ENCODE results near the gene ERI2. TPM values are rescaled to one million over a fixed set of nuclear protein-coding genes. Genes with fewer than 3 reads are reported as not detected.

Gene ERI2
- total and polyA plus RNA-seq, 2 of the 13 experiments (the other 11 are each of a cell fraction or from before 2014, with no cell fraction given): 17.4 to 41.3 TPM

DNA sequence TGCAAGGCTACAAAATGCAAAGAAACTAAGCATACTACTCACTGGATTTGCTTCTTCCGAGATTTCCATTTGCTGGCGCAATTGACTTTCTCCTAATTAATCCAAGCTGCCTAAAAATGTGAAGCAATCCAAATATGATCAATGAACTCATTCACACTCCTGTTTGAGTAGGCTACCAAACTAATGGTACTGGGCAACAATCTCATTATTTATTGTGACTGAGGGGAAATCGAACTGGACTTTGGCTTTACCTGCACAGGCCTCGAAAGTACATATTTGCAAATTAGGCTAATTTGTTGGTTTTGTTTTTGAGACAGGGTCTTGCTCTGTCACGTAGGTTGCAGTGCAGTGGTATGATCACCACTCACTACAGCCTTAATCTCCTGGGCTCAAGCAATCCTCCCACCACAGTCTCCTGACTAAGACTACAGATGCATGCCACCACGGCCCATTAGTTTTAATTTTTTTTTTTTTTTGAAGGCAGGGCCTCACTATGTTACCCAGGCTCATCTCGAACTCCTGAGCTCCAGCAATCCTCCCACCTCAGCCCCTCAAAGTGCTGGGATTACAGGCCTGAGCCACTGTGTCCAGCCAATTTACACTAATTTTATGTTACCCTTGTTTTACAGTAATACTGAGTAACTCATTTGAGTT, 2.6 kb downstream of the ERI2 start (continued):
- TF ChIP-seq SAP130 (CRISPR knock-in tag; IDR thresholded peaks at IDR 0.05; ENCODE audit: low read depth) (peak; percentile 69), KDM6A (CRISPR knock-in tag; IDR thresholded peaks at IDR 0.05; ENCODE audit: low read depth) (peak; percentile 84), PCBP2 (optimal IDR thresholded peaks at IDR 0.05; ENCODE audit: low read depth, low read length, poor library complexity, severe bottlenecking) (no peak), ZBTB42 (CRISPR knock-in tag; IDR thresholded peaks at IDR 0.05) (peak; percentile 79), ZNF33A (CRISPR knock-in tag; IDR thresholded peaks at IDR 0.05; ENCODE audit: borderline replicate concordance) (no peak), RORA (CRISPR knock-in tag; IDR thresholded peaks at IDR 0.05) (peak; percentile 56; the same call in 1 of the 2 replicates), KAT2B (IDR thresholded peaks at IDR 0.05; ENCODE audit: borderline replicate concordance, low read depth, low read length) (no peak), MTA3 (CRISPR knock-in tag; IDR thresholded peaks at IDR 0.05) (no peak), NFE2L1 (CRISPR knock-in tag; IDR thresholded peaks at IDR 0.05; ENCODE audit: borderline replicate concordance) (no peak), ZNF143 (CRISPR knock-in tag; IDR thresholded peaks at IDR 0.05) (0 out of 2 replicates have a peak, but pooled peaks have one; percentile 23), ZFY (CRISPR knock-in tag; IDR thresholded peaks at IDR 0.05) (peak; percentile 65; the same call in 1 of the 2 replicates), ZNF660 (CRISPR knock-in tag; IDR thresholded peaks at IDR 0.05; ENCODE audit: borderline replicate concordance, low read depth) (no peak), ZNF557 (CRISPR knock-in tag; IDR thresholded peaks at IDR 0.05) (0 out of 2 replicates have a peak, but pooled peaks have one; percentile 41), HOXA7 (CRISPR knock-in tag; IDR thresholded peaks at IDR 0.05) (no peak)
- TF ChIP-seq, protein P1, sequence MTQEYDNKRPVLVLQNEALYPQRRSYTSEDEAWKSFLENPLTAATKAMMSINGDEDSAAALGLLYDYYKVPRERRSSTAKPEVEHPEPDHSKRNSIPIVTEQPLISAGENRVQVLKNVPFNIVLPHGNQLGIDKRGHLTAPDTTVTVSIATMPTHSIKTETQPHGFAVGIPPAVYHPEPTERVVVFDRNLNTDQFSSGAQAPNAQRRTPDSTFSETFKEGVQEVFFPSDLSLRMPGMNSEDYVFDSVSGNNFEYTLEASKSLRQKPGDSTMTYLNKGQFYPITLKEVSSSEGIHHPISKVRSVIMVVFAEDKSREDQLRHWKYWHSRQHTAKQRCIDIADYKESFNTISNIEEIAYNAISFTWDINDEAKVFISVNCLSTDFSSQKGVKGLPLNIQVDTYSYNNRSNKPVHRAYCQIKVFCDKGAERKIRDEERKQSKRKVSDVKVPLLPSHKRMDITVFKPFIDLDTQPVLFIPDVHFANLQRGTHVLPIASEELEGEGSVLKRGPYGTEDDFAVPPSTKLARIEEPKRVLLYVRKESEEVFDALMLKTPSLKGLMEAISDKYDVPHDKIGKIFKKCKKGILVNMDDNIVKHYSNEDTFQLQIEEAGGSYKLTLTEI (CRISPR knock-in tag; conservative IDR thresholded peaks at IDR 0.05): no peak
- TF ChIP-seq, protein P2, sequence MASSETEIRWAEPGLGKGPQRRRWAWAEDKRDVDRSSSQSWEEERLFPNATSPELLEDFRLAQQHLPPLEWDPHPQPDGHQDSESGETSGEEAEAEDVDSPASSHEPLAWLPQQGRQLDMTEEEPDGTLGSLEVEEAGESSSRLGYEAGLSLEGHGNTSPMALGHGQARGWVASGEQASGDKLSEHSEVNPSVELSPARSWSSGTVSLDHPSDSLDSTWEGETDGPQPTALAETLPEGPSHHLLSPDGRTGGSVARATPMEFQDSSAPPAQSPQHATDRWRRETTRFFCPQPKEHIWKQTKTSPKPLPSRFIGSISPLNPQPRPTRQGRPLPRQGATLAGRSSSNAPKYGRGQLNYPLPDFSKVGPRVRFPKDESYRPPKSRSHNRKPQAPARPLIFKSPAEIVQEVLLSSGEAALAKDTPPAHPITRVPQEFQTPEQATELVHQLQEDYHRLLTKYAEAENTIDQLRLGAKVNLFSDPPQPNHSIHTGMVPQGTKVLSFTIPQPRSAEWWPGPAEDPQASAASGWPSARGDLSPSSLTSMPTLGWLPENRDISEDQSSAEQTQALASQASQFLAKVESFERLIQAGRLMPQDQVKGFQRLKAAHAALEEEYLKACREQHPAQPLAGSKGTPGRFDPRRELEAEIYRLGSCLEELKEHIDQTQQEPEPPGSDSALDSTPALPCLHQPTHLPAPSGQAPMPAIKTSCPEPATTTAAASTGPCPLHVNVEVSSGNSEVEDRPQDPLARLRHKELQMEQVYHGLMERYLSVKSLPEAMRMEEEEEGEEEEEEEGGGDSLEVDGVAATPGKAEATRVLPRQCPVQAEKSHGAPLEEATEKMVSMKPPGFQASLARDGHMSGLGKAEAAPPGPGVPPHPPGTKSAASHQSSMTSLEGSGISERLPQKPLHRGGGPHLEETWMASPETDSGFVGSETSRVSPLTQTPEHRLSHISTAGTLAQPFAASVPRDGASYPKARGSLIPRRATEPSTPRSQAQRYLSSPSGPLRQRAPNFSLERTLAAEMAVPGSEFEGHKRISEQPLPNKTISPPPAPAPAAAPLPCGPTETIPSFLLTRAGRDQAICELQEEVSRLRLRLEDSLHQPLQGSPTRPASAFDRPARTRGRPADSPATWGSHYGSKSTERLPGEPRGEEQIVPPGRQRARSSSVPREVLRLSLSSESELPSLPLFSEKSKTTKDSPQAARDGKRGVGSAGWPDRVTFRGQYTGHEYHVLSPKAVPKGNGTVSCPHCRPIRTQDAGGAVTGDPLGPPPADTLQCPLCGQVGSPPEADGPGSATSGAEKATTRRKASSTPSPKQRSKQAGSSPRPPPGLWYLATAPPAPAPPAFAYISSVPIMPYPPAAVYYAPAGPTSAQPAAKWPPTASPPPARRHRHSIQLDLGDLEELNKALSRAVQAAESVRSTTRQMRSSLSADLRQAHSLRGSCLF (CRISPR knock-in tag; IDR thresholded peaks at IDR 0.05; ENCODE audit: borderline replicate concordance): no peak
- TF ChIP-seq, protein P3, sequence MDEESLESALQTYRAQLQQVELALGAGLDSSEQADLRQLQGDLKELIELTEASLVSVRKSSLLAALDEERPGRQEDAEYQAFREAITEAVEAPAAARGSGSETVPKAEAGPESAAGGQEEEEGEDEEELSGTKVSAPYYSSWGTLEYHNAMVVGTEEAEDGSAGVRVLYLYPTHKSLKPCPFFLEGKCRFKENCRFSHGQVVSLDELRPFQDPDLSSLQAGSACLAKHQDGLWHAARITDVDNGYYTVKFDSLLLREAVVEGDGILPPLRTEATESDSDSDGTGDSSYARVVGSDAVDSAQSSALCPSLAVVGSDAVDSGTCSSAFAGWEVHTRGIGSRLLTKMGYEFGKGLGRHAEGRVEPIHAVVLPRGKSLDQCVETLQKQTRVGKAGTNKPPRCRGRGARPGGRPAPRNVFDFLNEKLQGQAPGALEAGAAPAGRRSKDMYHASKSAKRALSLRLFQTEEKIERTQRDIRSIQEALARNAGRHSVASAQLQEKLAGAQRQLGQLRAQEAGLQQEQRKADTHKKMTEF (CRISPR knock-in tag; IDR thresholded peaks at IDR 0.05): peak; percentile 80
- TF ChIP-seq, protein P4, sequence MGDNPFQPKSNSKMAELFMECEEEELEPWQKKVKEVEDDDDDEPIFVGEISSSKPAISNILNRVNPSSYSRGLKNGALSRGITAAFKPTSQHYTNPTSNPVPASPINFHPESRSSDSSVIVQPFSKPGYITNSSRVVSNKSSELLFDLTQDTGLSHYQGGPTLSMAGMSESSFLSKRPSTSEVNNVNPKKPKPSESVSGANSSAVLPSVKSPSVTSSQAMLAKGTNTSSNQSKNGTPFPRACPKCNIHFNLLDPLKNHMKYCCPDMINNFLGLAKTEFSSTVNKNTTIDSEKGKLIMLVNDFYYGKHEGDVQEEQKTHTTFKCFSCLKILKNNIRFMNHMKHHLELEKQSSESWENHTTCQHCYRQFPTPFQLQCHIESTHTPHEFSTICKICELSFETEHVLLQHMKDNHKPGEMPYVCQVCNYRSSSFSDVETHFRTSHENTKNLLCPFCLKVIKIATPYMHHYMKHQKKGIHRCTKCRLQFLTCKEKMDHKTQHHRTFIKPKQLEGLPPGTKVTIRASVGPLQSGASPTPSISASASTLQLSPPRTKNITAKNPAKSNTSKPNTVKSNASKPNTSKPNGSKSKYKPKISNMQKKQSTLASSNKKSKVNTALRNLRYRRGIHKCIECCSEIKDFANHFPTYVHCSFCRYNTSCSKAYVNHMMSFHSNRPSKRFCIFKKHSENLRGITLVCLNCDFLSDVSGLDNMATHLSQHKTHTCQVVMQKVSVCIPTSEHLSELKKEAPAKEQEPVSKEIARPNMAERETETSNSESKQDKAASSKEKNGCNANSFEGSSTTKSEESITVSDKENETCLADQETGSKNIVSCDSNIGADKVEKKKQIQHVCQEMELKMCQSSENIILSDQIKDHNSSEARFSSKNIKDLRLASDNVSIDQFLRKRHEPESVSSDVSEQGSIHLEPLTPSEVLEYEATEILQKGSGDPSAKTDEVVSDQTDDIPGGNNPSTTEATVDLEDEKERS (CRISPR knock-in tag; IDR thresholded peaks at IDR 0.05): no peak

All from HepG2 (cell line).